Lower leg skin (tissue), 3 donors: ENCODE measurements around the gene APBA2.

Experiments
- POLR2A ChIP-seq, 2 donors: fragments of 450-650 bp; IDR thresholded peaks; one replicate each; pipeline ENCODE4 v1.6.1; 2016 to 2017; ENCODE audit warnings: antibody characterized with exemption in 2 of 2, mild to moderate bottlenecking in 1 of 2, moderate library complexity in 1 of 2
- TF ChIP-seq, protein P1 (sequence below), 3 donors: fragments of 450-650 bp; IDR thresholded peaks; one replicate each; pipeline ENCODE4 v1.5.1; 2016; ENCODE audit warnings: antibody characterized with exemption in 3 of 3, mild to moderate bottlenecking in 3 of 3, moderate library complexity in 2 of 3

DNA sequence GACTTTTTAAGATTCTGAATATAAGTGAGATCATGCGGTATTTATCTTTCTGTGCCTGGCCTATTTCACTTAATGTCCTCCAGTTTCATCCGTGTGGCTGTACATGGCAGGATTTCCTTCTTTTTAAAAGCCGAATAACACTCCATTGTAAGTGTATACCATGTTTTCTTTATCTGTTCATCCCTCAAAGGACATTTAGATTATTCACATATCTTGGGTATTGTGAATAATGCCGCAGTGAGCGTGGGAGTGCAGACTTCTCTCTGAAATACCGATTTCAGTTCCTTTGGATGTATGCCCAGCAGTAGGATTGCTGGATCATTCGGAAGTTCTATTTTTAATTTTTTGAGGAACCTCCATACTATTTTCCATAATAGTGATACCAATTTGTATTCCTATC lies 136.1 kb downstream of the APBA2 start:
- TF ChIP-seq, protein P1, sequence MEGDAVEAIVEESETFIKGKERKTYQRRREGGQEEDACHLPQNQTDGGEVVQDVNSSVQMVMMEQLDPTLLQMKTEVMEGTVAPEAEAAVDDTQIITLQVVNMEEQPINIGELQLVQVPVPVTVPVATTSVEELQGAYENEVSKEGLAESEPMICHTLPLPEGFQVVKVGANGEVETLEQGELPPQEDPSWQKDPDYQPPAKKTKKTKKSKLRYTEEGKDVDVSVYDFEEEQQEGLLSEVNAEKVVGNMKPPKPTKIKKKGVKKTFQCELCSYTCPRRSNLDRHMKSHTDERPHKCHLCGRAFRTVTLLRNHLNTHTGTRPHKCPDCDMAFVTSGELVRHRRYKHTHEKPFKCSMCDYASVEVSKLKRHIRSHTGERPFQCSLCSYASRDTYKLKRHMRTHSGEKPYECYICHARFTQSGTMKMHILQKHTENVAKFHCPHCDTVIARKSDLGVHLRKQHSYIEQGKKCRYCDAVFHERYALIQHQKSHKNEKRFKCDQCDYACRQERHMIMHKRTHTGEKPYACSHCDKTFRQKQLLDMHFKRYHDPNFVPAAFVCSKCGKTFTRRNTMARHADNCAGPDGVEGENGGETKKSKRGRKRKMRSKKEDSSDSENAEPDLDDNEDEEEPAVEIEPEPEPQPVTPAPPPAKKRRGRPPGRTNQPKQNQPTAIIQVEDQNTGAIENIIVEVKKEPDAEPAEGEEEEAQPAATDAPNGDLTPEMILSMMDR (IDR thresholded peaks at IDR 0.05): no peak
- no peak for TF ChIP-seq POLR2A (IDR thresholded peaks at IDR 0.05)
